Measurements from ENCODE around the gene OTOP2.

DNA sequence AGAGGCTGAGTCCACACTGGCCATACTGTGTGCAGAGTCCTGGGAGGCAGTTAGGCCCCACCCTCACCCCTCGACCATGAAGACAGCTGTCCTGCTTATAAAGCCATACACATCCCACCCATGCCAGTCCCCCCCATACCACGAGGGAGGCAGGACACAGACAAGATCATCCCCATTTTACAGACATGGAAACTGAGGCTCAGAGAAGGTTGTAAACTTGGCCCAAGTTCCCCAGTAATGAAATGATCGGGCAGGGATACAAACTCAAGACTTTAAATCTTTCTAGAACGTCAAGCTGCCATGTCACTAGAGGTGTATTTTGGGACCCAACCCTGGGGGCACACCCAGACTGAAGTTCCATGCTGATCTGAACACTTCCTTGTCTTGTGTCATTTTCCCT, 32.0 kb downstream of the OTOP2 start:
- TF ChIP-seq POLR2AphosphoS5 (IDR thresholded peaks at IDR 0.05; ENCODE audit: low read depth, low read length) (no peak), POLR2A (IDR thresholded peaks at IDR 0.05; ENCODE audit: low read depth, low read length) (no peak), POU2F2 (IDR thresholded peaks at IDR 0.05; ENCODE audit: low read depth, low read length) (no peak)

Measured in GM12891 (cell line).